TTC549 (cell line): ENCODE results near the gene PCDHGA7.
"Not testable (repeated sequence)": the region's sequence is repeated elsewhere in the genome, so short reads cannot be mapped to it uniquely, and the experiment has no call there.

Source experiments
- FAIRE-seq: peaks from 2 replicates; lab custom pipeline; 2012; peaks lifted over from hg19 to GRCh38; lab: Jason Lieb, UNC

Gene PCDHGA7

DNA sequence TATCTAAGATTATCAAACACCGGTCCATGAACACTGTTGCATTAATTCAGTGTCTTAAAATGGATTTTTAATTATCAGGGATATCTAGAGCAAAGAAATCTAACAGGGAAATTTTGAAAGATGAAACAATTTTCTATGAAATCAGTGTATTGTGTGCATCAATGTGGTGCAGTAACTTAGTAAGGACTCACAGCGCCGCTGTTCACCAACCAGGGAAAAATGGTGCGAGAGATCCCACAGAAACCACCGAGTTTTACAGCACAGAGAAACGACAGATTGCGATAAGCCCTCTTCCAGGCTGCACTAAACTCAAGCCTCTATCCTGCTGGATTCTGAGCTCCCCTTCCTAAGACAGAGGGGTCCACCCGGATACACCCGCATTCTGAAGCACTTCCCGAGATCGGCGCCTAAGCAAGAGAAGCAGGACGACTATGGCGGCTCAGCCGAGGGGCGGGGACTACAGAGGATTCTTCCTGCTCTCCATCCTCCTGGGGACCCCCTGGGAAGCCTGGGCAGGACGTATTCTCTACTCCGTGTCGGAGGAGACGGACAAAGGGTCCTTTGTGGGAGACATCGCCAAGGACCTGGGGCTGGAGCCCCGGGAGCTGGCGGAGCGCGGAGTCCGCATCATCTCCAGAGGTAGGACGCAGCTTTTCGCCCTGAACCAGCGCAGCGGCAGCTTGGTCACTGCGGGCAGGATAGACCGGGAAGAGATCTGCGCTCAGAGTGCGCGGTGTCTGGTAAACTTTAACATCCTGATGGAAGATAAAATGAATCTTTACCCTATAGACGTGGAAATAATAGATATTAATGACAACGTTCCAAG is at the start of gene PCDHGA7:
Gene PCDHGA7 (plus strand): TSS at position 274 of the 826 bp plus-strand sequence. CDS start 158 bp downstream, at position 432.
- FAIRE-seq, result no peak

DNA sequence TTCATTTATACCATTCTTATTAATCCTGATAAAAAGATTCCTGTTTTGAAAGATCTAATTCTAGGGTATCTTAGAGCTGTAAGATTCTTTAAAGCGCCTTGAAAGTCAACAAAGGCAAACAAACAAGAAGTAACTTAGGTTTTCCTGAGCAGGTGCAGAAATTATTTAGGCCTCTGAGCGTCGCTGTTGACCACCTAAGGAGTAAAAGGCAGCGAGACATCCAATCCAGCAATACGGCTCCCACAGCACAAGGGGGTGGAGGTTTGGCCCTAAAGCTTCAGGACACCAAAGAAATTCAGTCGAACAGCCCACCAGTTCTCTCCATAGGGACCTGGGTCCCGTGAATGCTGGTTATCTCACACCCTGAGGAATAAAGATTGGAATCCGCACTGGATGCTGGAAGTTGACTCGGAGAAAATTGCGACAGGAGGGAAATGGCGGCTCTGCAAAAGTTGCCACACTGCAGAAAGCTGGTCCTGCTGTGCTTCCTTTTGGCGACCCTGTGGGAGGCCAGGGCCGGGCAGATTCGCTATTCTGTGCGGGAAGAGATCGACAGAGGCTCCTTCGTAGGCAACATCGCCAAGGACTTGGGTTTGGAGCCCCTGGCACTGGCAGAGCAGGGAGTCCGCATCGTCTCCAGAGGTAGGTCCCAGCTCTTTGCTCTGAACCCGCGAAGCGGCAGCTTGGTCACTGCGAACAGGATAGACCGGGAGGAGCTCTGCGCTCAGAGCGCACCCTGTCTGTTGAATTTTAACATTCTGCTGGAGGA is 43.8 kb upstream of the PCDHGA7 start, which contains the start of gene PCDHGA2:
Gene PCDHGA2 (plus strand): TSS at position 223 of the 769 bp plus-strand sequence.
- FAIRE-seq, result no peak

- FAIRE-seq, result not testable (repeated sequence)
Measured at GRCh38 chr5:141340781-141341354, 41.7 kb upstream of the PCDHGA7 start.

GRCh38 chr5:141342773-141343172 is 39.8 kb upstream of the PCDHGA7 start:
- FAIRE-seq, result no peak

DNA sequence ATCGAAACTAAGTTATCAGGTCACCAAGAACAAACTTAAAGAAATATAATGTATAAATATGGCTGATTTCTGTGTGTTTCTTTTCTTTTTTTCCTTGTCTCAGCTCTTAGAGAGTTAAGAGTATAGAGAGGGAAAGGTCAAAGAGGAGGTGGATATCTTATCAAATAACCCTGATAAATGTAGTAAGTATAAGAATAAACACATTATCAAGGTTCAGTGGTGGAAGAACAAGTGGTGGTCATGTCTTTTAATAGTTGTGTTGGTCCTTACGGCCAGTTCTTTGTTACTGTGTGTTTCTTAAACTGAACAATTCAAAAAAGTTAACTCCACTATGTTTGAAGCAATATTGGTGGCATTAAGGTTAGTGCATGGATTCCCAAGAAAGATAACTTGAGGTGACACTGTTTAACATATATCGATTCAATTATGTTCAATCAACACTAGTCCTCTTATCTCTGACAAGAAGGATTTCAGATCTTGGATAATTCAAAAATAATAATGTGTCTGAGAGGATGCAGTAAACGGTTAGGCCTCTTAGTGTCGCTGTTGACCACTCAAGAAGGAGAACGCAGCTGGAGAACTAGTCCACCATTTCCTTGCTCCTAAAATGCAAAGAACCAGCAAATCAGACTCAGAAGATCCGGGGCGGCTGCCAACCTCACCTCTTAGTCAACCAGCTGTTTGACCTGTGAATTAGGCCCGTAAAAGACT is 39.1 kb upstream of the PCDHGA7 start, which contains the start of gene PCDHGA3:
Gene PCDHGA3 (plus strand): TSS at position 588 of the 711 bp plus-strand sequence. CDS start 205 bp downstream, outside the sequence.
- FAIRE-seq, result no peak

- FAIRE-seq, result no peak
Measured at GRCh38 chr5:141343953-141344463, 38.5 kb upstream of the PCDHGA7 start.

GRCh38 chr5:141345327-141345726 is 37.2 kb upstream of the PCDHGA7 start:
- no peak for FAIRE-seq

DNA sequence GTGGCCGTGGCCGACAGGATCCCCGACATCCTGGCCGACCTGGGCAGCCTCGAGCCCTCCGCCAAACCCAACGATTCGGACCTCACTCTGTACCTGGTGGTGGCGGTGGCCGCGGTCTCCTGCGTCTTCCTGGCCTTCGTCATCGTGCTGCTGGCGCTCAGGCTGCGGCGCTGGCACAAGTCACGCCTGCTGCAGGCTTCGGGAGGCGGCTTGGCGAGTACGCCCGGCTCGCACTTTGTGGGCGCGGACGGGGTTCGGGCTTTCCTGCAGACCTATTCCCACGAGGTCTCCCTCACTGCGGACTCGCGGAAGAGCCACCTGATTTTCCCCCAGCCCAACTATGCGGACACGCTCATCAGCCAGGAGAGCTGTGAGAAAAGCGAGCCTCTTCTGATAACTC is 36.5 kb upstream of the PCDHGA7 start:
- not testable (repeated sequence) for FAIRE-seq

DNA sequence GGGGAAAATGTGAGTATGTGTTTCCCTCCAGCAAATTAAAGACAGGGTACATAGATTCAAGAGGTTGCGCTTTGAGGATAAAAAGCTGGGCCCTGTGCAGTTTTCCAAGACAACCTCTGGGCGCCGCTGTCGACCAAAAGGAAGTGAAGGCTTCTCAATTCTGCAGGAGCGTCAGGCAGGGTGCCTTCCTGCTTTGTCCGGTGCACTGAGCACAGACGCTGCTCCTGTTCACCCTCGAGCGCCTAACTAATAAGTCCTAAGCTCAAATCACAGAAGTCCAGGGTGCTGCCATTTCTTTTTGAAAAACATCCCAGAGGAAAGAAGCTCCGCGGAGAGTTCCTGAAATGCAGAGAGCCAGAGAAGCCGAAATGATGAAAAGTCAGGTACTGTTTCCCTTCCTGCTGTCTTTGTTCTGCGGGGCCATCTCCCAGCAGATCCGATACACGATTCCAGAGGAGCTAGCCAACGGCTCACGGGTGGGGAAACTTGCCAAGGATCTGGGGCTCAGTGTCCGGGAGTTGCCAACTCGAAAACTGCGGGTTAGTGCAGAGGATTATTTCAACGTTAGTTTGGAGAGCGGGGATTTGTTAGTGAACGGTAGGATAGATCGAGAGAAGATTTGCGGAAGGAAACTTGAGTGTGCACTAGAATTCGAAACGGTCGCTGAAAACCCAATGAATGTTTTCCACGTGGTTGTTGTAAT is 32.5 kb upstream of the PCDHGA7 start, which contains the start of gene PCDHGB1:
Gene PCDHGB1 (plus strand): TSS at position 183 of the 703 bp plus-strand sequence. CDS start 162 bp downstream, at position 345.
- no peak for FAIRE-seq

- no peak for FAIRE-seq
Measured at GRCh38 chr5:141351591-141351990, 31.0 kb upstream of the PCDHGA7 start.

DNA sequence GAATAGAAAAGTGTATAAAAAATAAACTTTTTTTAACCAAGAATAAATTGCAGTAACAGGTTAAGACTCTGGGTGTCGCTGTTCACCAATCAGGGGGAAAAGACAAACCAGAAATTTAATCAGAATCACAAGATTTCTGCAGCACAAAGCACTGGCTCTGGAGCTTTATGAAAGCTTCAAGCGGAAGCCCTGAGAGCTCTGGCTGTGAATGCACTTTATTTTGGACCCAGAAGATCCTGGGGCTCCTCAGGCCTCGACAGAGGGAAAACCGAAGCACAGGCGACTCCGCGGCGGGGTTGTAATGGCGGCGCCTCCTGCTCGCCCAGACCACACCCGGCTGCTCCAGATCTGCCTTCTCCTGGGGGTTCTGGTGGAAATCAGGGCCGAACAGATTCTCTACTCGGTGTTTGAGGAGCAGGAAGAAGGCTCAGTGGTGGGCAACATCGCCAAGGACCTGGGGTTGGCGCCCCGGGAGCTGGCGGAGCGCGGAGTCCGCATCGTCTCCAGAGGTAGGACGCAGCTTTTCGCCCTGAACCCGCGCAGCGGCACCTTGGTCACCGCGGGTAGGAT is 27.6 kb upstream of the PCDHGA7 start, which contains the start of gene PCDHGA4:
Gene PCDHGA4 (plus strand): TSS at position 122 of the 570 bp plus-strand sequence. CDS start 87 bp downstream, at position 209.
- no peak for FAIRE-seq

- no peak for FAIRE-seq
Measured at GRCh38 chr5:141355641-141356040, 26.9 kb upstream of the PCDHGA7 start.

DNA sequence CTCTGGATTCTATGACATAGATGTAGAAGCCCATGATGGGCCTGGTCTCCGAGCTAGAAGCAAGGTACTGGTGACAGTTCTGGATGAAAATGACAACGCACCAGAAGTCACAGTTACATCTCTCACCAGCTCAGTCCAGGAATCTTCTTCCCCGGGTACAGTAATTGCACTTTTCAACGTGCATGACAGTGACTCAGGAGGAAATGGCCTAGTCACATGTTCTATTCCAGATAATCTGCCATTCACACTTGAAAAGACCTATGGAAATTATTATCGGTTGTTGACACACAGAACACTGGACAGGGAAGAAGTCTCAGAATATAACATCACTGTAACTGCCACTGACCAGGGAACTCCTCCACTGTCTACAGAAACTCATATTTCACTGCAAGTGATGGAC is 26.4 kb upstream of the PCDHGA7 start:
- FAIRE-seq, result no peak

DNA sequence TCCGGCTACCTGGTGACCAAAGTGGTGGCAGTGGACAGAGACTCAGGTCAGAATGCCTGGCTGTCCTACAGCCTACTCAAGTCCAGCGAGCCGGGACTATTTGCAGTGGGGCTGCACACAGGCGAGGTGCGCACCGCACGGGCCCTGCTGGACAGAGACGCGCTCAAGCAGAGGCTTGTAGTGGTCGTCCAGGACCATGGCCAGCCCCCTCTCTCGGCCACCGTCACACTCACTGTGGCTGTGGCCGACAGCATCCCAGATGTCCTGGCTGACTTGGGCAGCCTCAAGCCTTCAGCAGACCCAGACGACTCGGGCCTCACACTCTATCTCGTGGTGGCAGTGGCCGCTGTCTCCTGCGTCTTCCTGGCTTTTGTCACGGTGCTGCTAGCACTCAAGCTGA is 25.6 kb upstream of the PCDHGA7 start:
- no peak for FAIRE-seq

GRCh38 chr5:141359790-141360426 is 22.6 kb upstream of the PCDHGA7 start, which contains the start of gene PCDHGB2:
Gene PCDHGB2, plus strand, starts transcription at chr5:141359994. Its CDS starts 142 bp downstream, at chr5:141360136.
- peak; percentile 11 for FAIRE-seq

DNA sequence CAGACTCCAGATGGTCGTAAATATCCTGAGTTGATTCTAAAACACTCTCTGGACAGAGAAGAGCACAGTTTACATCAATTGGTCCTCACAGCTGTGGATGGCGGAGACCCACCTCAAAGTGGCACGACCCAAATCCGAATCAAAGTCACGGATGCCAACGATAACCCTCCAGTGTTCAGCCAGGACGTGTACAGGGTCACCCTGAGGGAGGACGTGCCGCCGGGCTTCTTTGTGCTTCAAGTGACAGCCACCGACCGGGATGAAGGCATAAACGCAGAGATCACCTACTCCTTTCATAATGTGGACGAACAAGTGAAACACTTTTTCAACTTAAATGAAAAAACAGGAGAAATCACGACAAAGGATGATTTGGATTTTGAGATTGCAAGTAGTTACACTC is 21.9 kb upstream of the PCDHGA7 start:
- no peak for FAIRE-seq

- FAIRE-seq, result no peak
Measured at GRCh38 chr5:141362719-141363118, 19.8 kb upstream of the PCDHGA7 start.

DNA sequence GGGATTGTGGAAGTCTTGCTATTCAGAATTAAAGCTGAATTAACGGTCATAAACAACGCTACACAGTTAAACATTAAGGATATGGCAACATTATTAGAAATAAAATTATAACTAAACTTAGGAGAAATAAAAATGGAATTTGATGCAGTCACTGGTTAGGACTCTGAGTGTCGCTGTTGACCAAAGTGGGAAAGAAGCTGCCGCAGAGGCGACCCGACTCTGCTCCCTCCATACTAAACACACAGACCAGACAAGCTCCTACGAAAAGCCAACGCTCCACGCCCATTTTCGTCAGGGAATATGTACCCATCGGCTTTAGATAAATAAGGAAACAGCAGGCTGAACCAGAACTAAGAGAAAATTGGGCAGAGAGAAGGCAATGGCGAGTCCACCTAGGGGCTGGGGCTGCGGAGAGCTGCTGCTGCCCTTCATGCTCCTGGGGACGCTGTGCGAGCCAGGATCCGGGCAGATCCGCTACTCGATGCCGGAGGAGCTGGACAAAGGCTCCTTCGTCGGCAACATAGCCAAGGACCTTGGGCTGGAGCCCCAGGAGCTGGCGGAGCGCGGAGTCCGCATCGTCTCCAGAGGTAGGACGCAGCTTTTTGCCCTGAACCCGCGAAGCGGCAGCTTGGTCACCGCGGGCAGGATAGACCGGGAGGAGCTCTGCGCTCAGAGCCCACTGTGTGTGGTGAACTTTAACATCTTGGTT is 18.4 kb upstream of the PCDHGA7 start, which contains the start of gene PCDHGA5:
Gene PCDHGA5 (plus strand): TSS at position 211 of the 709 bp plus-strand sequence. CDS start 169 bp downstream, at position 380.
- FAIRE-seq, result no peak
